GM06990 (cell line): ENCODE results near the gene ANK3.

Source experiments
- DNase-seq: peaks from one replicate; pipeline ENCODE4 v3.0.0-alpha.2; 2011; ENCODE audit not compliant: insufficient read length; ENCODE audit errors: extremely low read depth
- H3K27me3 ChIP-seq: replicated peaks from 2 replicates; pipeline ENCODE4 v1.6.0; 2011; ENCODE audit warnings: low read length; ENCODE audit not compliant: control insufficient read depth, insufficient read depth
- H3K36me3 ChIP-seq: 2 replicates; pipeline ENCODE4 v1.5.1; 2011; ENCODE audit warnings: low read length; ENCODE audit not compliant: control insufficient read depth, insufficient read depth
- H3K4me3 ChIP-seq: replicated peaks from 2 replicates; pipeline ENCODE4 v1.5.1; 2011; ENCODE audit warnings: low read depth, mild to moderate bottlenecking, control low read depth, low read length
- CTCF ChIP-seq: IDR thresholded peaks from 2 replicates; pipeline ENCODE4 v1.5.1; 2011; ENCODE audit warnings: low read length, control low read depth, mild to moderate bottlenecking, inconsistent platforms; ENCODE audit not compliant: insufficient read depth, poor library complexity, severe bottlenecking

The ANK3 gene

DNA sequence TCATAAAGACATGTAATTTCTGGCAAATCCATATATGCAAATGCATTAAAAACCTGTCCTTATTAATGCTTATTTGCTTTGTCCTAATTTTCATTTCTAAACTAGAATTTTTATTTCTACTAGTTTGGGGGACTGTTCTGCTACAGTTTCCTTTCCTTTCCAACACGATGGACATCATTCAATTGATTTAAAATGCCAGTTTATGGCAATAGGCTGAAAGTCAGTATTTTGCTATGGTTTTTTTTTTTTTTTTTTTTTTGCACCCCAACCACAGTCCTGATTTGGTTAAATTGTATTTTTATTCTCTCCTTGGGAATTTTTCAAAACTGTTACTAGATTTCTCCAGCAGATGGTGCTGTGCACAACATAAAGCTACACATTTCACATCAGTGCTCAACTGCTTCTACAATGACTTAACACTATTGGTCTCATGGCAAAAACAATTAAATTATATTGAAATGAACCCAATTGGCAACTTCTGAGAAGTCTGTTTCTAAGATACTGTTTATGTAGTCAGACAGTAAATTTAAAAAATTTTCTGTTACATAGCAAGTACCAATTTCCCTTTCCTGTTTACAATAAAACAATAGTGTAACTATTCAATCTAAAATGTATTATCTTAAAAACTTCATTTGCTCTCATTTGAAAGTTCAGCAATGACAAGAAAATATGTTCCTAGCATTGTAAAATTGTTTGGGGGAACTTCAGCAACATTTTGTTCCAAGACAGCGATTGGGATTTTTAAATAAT lies 289.5 kb downstream of the ANK3 start:
- TF ChIP-seq CTCF, result peak; percentile 60
- no peaks in the 10 kb centered on the region for H3K27me3 ChIP-seq
- no peak for DNase-seq
- H3K36me3 ChIP-seq, result no peaks in the 10 kb centered on the region
- H3K4me3 ChIP-seq, result no peak overlapping the region

DNA sequence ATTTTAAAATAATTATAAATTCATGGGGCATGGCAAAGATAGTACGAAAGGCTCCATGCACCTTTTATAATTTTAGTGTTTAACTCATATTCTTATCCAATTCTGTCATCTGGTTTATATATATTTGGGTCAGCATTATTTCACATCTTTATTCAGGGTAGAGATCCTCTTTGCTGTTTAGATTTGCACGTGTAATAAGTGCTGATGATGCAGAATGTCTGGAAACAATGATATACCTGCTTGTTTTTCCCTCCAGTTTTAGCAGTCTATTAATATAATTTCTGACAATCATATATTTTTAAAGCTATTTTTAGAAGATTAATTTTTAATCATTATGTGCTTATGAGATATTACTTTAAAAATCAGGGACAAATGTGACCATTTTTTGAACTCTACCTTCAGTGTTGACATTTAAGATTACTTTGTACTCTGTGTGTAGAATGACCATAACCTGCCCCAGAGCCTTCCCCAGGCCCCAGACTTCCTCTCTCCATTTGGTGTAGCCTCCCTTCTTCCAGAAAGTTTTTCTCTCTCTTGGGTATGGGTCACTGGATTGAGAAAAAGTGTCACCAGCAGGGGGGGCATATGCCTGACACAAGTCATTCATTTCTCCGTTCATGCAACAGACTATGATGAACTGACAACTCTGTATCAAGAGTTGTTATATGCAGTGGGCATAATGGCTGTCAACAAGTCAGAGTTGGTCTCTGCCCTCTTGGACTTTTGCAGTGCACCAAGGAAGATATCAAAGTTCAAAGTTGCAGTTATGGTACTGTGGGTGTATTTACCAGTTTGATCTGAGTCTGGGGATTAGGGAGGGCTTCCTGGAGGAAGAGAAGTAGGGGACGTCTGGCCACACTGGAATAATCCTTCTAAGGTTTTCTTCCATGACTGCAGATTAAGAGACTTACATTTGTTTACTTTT lies 290.7 kb downstream of the ANK3 start:
- peak; percentile 50 for TF ChIP-seq CTCF
- DNase-seq, result no peak
- Histone ChIP-seq H3K27me3 (no peaks in the 10 kb centered on the region), H3K36me3 (no peaks in the 10 kb centered on the region), H3K4me3 (no peak overlapping the region)

- Histone ChIP-seq H3K27me3 (no peaks in the 10 kb centered on the region), H3K36me3 (no peaks in the 10 kb centered on the region), H3K4me3 (no peak overlapping the region)
- no peak for TF ChIP-seq CTCF
- peak; percentile 13 for DNase-seq
These were observed 292.7 kb downstream of the ANK3 start for GRCh38 chr10:60096761-60097513.

DNA sequence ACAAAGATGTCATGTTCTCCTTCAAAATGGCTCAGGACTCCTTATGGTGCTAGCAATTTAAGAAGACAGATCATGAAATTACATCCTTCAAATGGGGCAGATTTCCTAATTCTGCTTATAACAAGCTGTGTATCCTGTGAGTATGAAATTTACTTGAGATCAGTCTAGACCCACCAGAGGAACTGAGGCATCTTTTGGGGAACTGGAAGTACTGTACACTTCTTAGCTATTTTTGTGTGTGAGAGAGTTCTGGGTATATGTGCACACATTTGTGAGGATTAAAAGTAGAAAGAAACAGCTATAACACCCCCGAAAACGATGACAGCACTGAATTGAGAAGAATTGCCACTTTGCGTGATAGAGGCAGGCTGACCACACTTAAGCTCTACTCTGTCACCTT lies 296.4 kb downstream of the ANK3 start:
- Histone ChIP-seq H3K4me3 (no peak overlapping the region), H3K36me3 (no peaks in the 10 kb centered on the region), H3K27me3 (no peaks in the 10 kb centered on the region)
- TF ChIP-seq CTCF, result no peak
- DNase-seq, result no peak

GRCh38 chr10:60086862-60087261 lies 302.8 kb downstream of the ANK3 start:
- Histone ChIP-seq H3K27me3 (no peaks in the 10 kb centered on the region), H3K4me3 (no peak overlapping the region), H3K36me3 (no peaks in the 10 kb centered on the region)
- DNase-seq, result peak; percentile 35
- no peak for TF ChIP-seq CTCF
